HG03135 (cell line): Measurements from ENCODE around the gene OR6P1.

Source experiments
- ATAC-seq: cut with Tn5 transposase; IDR thresholded peaks from one replicate; pipeline ENCODE4 v1.9.1; 2021; ENCODE audit warnings: mild to moderate bottlenecking, moderate library complexity; ENCODE audit not compliant: unreplicated experiment

OR6P1 gene

GRCh38 chr1:158520021-158520420, 50.4 kb downstream of the OR6P1 start:
- ATAC-seq, result no peak

GRCh38 chr1:158516966-158517365, 53.4 kb downstream of the OR6P1 start:
- no peak for ATAC-seq
